ENCODE results near the gene PLCG2. TPM values are rescaled to one million over a fixed set of nuclear protein-coding genes. Genes with fewer than 3 reads are reported as not detected.

PLCG2 gene
- total RNA-seq, 4 donors from 2014 or later: 5.3 to 15.8 (median 9.5) TPM

DNA sequence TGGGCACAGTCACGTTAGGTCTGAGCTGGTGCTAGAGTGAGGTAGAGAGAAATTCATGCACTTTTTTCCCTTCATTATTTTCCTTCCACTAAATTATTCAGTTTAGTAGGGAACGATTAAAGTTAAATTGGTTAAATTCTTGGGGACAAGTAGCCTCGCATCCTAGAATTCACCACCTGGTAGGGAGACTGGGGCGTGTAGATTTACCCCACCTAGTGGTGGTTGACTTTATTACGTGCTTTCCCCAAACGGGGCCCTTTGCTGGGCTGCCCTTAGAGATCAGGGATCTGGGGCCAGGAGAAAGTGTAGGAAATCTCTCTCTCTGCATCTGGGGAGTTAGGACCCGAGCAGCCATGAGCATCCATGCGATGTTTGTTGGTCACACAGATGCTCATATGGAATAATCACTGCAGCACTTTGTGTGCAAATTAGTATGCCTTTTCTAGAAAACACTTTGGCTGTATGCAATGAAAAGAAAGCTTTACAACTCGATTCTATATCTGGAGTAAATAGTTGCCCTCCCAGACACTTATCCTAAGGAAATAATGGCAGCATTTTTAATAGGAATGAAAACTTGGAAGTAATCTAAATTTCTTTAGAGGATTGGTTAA is 107.0 kb downstream of the PLCG2 start:
- peaks cover 0 to 9% (median 0%) of the 10 kb centered on the region in 3 donors for H3K36me3 ChIP-seq
- intact Hi-C loops (cut with DNase I): no loop called here
- H3K4me1 ChIP-seq: no peaks in the 10 kb centered on the region
- H3K27ac ChIP-seq: no peak overlapping the region
- DNase-seq: no peak
- no peak overlapping the region for H3K4me3 ChIP-seq
- no peaks in the 10 kb centered on the region for H3K9me3 ChIP-seq
- no peaks in the 10 kb centered on the region for H3K27me3 ChIP-seq
- 30 to 33% methylated on average over 8 to 9 of the region's 9 CpGs for WGBS, 2 donors
- TF ChIP-seq, protein P1, sequence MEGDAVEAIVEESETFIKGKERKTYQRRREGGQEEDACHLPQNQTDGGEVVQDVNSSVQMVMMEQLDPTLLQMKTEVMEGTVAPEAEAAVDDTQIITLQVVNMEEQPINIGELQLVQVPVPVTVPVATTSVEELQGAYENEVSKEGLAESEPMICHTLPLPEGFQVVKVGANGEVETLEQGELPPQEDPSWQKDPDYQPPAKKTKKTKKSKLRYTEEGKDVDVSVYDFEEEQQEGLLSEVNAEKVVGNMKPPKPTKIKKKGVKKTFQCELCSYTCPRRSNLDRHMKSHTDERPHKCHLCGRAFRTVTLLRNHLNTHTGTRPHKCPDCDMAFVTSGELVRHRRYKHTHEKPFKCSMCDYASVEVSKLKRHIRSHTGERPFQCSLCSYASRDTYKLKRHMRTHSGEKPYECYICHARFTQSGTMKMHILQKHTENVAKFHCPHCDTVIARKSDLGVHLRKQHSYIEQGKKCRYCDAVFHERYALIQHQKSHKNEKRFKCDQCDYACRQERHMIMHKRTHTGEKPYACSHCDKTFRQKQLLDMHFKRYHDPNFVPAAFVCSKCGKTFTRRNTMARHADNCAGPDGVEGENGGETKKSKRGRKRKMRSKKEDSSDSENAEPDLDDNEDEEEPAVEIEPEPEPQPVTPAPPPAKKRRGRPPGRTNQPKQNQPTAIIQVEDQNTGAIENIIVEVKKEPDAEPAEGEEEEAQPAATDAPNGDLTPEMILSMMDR (IDR thresholded peaks at IDR 0.05): peak; percentile 39 to 68 (median 53)
- no peak for TF ChIP-seq POLR2A (IDR thresholded peaks at IDR 0.05)

- intact Hi-C loops (cut with DNase I): no loop called here
- 63 to 72% methylated on average over 16 of the region's 16 CpGs for WGBS, 2 donors
These were observed 109.7 kb downstream of the PLCG2 start for GRCh38 chr16:81888520-81889394.

DNA sequence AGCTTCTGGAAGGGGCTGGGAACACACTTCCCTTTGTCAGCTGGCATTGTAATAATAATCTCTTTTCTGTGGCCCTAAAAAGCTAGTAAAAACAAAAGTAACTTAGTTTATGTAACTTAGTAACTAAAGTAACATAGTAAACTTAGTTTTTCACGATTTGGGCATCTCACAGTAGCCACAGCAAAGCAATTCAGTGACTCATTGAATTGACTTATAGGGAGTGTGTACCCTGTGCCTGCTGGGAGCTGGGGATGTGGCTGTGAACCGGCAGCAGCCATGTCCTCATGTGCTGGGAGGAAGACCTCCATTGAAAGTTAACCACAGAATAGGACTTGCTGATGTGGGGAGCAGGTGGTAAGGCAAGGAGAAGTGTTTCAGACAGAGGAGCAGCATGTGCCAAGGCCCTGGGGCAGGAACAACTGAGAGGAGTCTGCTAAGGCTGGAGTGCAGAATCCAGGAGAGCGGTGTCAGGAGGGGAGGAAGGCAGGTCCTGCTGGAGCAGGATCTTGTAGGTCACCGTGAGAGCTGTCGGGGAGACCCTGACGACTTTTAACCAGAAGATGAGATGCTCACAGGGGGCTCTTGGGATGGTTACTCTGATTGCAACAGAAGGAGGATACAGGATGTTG is 112.8 kb downstream of the PLCG2 start:
- Histone ChIP-seq H3K27ac (no peak overlapping the region), H3K36me3 (peaks cover 0 to 28% (median 0%) of the 10 kb centered on the region in 3 donors), H3K4me3 (no peak overlapping the region), H3K9me3 (no peaks in the 10 kb centered on the region), H3K4me1 (no peaks in the 10 kb centered on the region), H3K27me3 (no peaks in the 10 kb centered on the region)
- TF ChIP-seq, protein P1 (IDR thresholded peaks at IDR 0.05): no peak
- no peak for TF ChIP-seq POLR2A (IDR thresholded peaks at IDR 0.05)
- intact Hi-C loops (cut with DNase I): no loop called here
- 85 to 90% methylated on average over 6 of the region's 6 CpGs for WGBS, 2 donors
- DNase-seq: no peak

More at GRCh38 chr16:81888520-81889394, 109.7 kb downstream of the PLCG2 start:
- H3K36me3 ChIP-seq: peaks cover 0 to 17% (median 0%) of the 10 kb centered on the region in 3 donors
- TF ChIP-seq, protein P1 (IDR thresholded peaks at IDR 0.05): no peak
- TF ChIP-seq POLR2A (IDR thresholded peaks at IDR 0.05): no peak
- DNase-seq: no peak
- no peaks in the 10 kb centered on the region for H3K27me3 ChIP-seq
- no peak overlapping the region for H3K4me3 ChIP-seq
- H3K27ac ChIP-seq: no peak overlapping the region
- H3K9me3 ChIP-seq: no peaks in the 10 kb centered on the region
- H3K4me1 ChIP-seq: no peaks in the 10 kb centered on the region

DNA sequence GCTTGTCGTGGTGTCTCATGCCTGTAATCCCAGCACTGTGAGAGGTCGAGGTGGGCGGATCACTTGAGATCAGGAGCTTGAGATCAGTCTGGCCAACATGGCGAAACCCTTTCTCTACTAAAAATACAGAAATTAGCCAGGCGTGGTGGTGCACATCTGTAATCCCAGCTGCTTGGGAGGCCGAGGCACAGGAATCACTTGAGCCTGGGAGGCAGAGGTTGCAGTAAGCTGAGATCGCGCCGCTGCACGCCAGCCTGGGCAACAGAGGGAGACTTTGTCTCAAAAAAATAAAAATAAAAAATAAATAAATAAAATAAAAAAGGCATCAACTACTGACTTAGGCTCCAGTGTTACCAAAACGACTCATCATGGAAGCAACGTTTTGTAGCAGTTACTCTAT is 115.5 kb downstream of the PLCG2 start:
- WGBS, 2 donors: 88 to 90% methylated on average over 11 of the region's 12 CpGs
- TF ChIP-seq, protein P1 (IDR thresholded peaks at IDR 0.05): no peak
- no peak for TF ChIP-seq POLR2A (IDR thresholded peaks at IDR 0.05)
- Histone ChIP-seq H3K36me3 (peaks cover 0 to 28% (median 0%) of the 10 kb centered on the region in 3 donors), H3K27ac (no peak overlapping the region), H3K4me3 (no peak overlapping the region), H3K4me1 (no peaks in the 10 kb centered on the region), H3K27me3 (no peaks in the 10 kb centered on the region), H3K9me3 (no peaks in the 10 kb centered on the region)
- intact Hi-C loops (cut with DNase I): no loop called here
- DNase-seq: no peak

- 78 to 82% methylated on average over 3 of the region's 3 CpGs for whole genome bisulfite sequencing, 2 donors
- no peak for DNase-seq
These were observed 117.8 kb downstream of the PLCG2 start for GRCh38 chr16:81896902-81897301.

More at GRCh38 chr16:81896902-81897301, 117.8 kb downstream of the PLCG2 start:
- intact Hi-C loops (cut with DNase I): no loop called here
- peaks cover 0 to 7% (median 0%) of the 10 kb centered on the region in 3 donors for H3K4me1 ChIP-seq
- peaks cover 0 to 36% (median 0%) of the 10 kb centered on the region in 3 donors for H3K36me3 ChIP-seq
- H3K4me3 ChIP-seq: no peak overlapping the region
- TF ChIP-seq, protein P1 (IDR thresholded peaks at IDR 0.05): no peak
- no peak for TF ChIP-seq POLR2A (IDR thresholded peaks at IDR 0.05)
- no peak overlapping the region for H3K27ac ChIP-seq
- no peaks in the 10 kb centered on the region for H3K9me3 ChIP-seq
- H3K27me3 ChIP-seq: no peaks in the 10 kb centered on the region
